Measurements from ENCODE around the gene PRPSAP2. TPM values are rescaled to one million over a fixed set of nuclear protein-coding genes. Genes with fewer than 3 reads are reported as not detected.

Gene PRPSAP2
- total and polyA plus RNA-seq, 4 donors, result 18.2 to 56.1 (median 23.3) TPM

GRCh38 chr17:18962494-18962815 lies 104.5 kb downstream of the PRPSAP2 start:
- H3K27ac ChIP-seq (ENCODE audit: low read depth in 1 of 2, low read length in 1 of 2), result no peak overlapping the region
- H3K9ac ChIP-seq (ENCODE audit: insufficient read depth in 1 of 2, low read length in 2 of 2), result no peak overlapping the region
- ATAC-seq (ENCODE audit: insufficient read depth, low FRiP score) (no peak), DNase-seq (no peak)
- no peaks in the 10 kb centered on the region for H3K27me3 ChIP-seq (ENCODE audit: control insufficient read depth in 3 of 3, insufficient read depth in 3 of 3, low read length in 2 of 3)
- H3K36me3 ChIP-seq (ENCODE audit: control insufficient read depth in 4 of 4, insufficient read depth in 4 of 4, low read length in 4 of 4), result no peaks in the 10 kb centered on the region
- no peak overlapping the region for H3K4me3 ChIP-seq
- H3K9me3 ChIP-seq (ENCODE audit: control insufficient read depth in 4 of 4, insufficient read depth in 3 of 4, low read length in 3 of 4), result no peaks in the 10 kb centered on the region
- WGBS, 2 donors, result 76 to 86% methylated on average over 6 of the region's 6 CpGs
- peaks cover 0 to 29% (median 6%) of the 10 kb centered on the region in 5 donors for H3K4me1 ChIP-seq (ENCODE audit: control insufficient read depth in 5 of 5, insufficient read depth in 5 of 5, low read length in 5 of 5)
- no peak for TF ChIP-seq CTCF (IDR thresholded peaks at IDR 0.05; ENCODE audit: control extremely low read depth, extremely low read depth)

GRCh38 chr17:18963126-18964017 lies 105.4 kb downstream of the PRPSAP2 start:
- ATAC-seq (ENCODE audit: insufficient read depth, low FRiP score) (no peak), DNase-seq (no peak)
- no peak overlapping the region for H3K4me3 ChIP-seq
- no peak for TF ChIP-seq CTCF (IDR thresholded peaks at IDR 0.05; ENCODE audit: control extremely low read depth, extremely low read depth)
- H3K27ac ChIP-seq (ENCODE audit: low read depth in 1 of 2, low read length in 1 of 2), result no peak overlapping the region
- no peaks in the 10 kb centered on the region for H3K9me3 ChIP-seq (ENCODE audit: control insufficient read depth in 4 of 4, insufficient read depth in 3 of 4, low read length in 3 of 4)
- WGBS, 2 donors, result 88 to 97% methylated on average over 23 of the region's 23 CpGs
- H3K27me3 ChIP-seq (ENCODE audit: control insufficient read depth in 3 of 3, insufficient read depth in 3 of 3, low read length in 2 of 3), result no peaks in the 10 kb centered on the region
- no peaks in the 10 kb centered on the region for H3K36me3 ChIP-seq (ENCODE audit: control insufficient read depth in 4 of 4, insufficient read depth in 4 of 4, low read length in 4 of 4)
- H3K4me1 ChIP-seq (ENCODE audit: control insufficient read depth in 5 of 5, insufficient read depth in 5 of 5, low read length in 5 of 5), result peaks cover 0 to 36% (median 6%) of the 10 kb centered on the region in 5 donors
- no peak overlapping the region for H3K9ac ChIP-seq (ENCODE audit: insufficient read depth in 1 of 2, low read length in 2 of 2)

- no peak overlapping the region for H3K27ac ChIP-seq (ENCODE audit: low read depth in 1 of 2, low read length in 1 of 2)
- H3K9ac ChIP-seq (ENCODE audit: insufficient read depth in 1 of 2, low read length in 2 of 2), result no peak overlapping the region
- DNase-seq, result no peak
- WGBS, 2 donors, result 92 to 94% methylated on average over 9 of the region's 9 CpGs
- peaks cover 0 to 43% (median 7%) of the 10 kb centered on the region in 5 donors for H3K4me1 ChIP-seq (ENCODE audit: control insufficient read depth in 5 of 5, insufficient read depth in 5 of 5, low read length in 5 of 5)
- no peak for TF ChIP-seq CTCF (IDR thresholded peaks at IDR 0.05; ENCODE audit: control extremely low read depth, extremely low read depth)
- no peak for ATAC-seq (ENCODE audit: insufficient read depth, low FRiP score)
- H3K4me3 ChIP-seq, result no peak overlapping the region
- H3K27me3 ChIP-seq (ENCODE audit: control insufficient read depth in 3 of 3, insufficient read depth in 3 of 3, low read length in 2 of 3), result no peaks in the 10 kb centered on the region
- no peaks in the 10 kb centered on the region for H3K36me3 ChIP-seq (ENCODE audit: control insufficient read depth in 4 of 4, insufficient read depth in 4 of 4, low read length in 4 of 4)
- H3K9me3 ChIP-seq (ENCODE audit: control insufficient read depth in 4 of 4, insufficient read depth in 3 of 4, low read length in 3 of 4), result no peaks in the 10 kb centered on the region
Observed at GRCh38 chr17:18964018-18964351, 106.1 kb downstream of the PRPSAP2 start.
